ENCODE data around the gene STK24.

The STK24 gene

DNA sequence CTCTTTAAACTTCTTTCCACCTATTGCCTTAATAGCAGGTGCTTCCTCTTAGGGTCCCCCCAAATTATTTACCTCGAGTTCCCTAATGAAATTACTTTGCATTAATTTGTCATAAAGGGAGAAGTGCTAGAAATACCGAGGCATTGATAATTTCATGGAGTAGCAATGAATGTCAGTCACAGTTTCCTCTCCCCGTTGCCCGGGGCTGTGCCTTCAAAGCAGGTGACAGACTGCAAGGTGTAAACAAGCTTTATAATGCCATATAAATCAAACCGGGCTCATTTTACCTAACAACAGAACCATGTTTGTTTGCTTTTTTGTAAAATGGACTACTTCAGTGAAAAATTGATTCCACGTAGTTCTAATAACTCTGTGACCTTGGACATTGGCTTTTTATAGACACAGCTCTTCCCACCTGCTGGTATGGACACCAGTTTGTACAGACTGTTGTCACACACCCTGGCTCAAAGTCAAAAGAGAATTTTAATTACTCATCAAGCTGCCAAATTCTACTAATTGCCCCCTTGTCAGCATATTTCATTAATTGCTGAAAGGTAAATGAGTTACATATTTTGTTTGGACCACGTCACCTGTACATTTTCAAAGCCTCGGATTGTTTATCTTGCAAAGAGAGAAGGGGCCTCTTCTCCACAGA is 171.1 kb downstream of the STK24 start:
- H3K4me1 Mint-ChIP-seq (ENCODE audit: low read depth): peaks cover 10% of the 10 kb centered on the region
- no peak overlapping the region for H3K4me3 Mint-ChIP-seq
- intact Hi-C loops (cut with micrococcal nuclease): no loop called here
- H3K27me3 Mint-ChIP-seq: peaks cover 15% of the 10 kb centered on the region
- H3K9me3 Mint-ChIP-seq: no peaks in the 10 kb centered on the region
- no peaks in the 10 kb centered on the region for H3K36me3 Mint-ChIP-seq (ENCODE audit: low read depth)
- no peak overlapping the region for H3K27ac Mint-ChIP-seq

DNA sequence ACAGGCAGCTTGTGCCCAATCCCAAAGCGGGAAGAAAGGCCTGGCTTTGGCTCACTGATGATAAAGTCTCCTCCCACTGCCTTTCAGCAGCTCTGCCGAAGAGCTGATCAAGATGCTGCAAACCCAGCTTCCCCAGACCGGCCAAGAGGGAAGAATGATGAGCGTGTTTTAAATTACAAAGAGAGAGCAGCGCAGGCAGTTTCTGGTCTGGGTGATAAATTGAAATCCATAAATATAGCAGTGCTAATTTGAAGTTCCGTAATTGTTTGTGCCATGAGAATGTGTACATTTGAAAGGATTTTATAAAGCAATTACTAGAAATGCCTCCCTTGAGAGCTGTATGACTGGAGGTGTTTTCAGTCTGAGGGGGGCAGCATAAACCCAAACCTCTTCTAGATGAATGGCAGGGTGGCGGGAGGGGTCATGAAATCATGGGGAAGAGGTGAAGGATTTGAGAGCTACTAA is 171.8 kb downstream of the STK24 start:
- Mint-ChIP-seq H3K36me3 (ENCODE audit: low read depth) (no peaks in the 10 kb centered on the region), H3K27me3 (peaks cover 15% of the 10 kb centered on the region), H3K27ac (no peak overlapping the region), H3K4me1 (ENCODE audit: low read depth) (peaks cover 6% of the 10 kb centered on the region), H3K4me3 (no peak overlapping the region), H3K9me3 (no peaks in the 10 kb centered on the region)
- intact Hi-C loops (cut with micrococcal nuclease): no loop called here

DNA sequence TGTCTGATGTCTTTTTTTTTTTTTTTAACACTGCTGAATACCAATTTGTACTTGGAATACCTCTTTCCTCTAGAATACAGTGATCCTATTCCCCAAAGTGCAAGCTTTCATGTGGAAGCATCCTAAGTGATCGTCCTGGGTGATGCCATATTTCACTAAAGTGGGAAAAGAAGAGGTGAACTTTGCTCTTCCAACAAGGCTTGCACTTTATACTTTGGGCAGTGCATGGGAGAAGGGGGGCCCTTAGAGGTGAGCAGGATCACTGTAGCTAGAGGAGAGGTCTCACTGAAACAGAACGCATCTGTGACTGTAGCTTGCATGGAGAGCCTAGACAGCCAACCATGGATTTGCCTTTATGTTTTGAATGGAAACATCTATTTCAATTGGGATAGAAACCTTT is 173.8 kb downstream of the STK24 start:
- intact Hi-C loops (cut with micrococcal nuclease): no loop called here
- H3K27me3 Mint-ChIP-seq: peaks cover 10% of the 10 kb centered on the region
- no peaks in the 10 kb centered on the region for H3K9me3 Mint-ChIP-seq
- H3K4me1 Mint-ChIP-seq (ENCODE audit: low read depth): no peaks in the 10 kb centered on the region
- no peak overlapping the region for H3K27ac Mint-ChIP-seq
- no peaks in the 10 kb centered on the region for H3K36me3 Mint-ChIP-seq (ENCODE audit: low read depth)
- H3K4me3 Mint-ChIP-seq: no peak overlapping the region

GRCh38 chr13:98401934-98402333 is 175.0 kb downstream of the STK24 start:
- Mint-ChIP-seq H3K27me3 (peaks cover 9% of the 10 kb centered on the region), H3K4me3 (no peak overlapping the region), H3K27ac (no peak overlapping the region), H3K9me3 (no peaks in the 10 kb centered on the region), H3K36me3 (ENCODE audit: low read depth) (no peaks in the 10 kb centered on the region), H3K4me1 (ENCODE audit: low read depth) (no peaks in the 10 kb centered on the region)
- intact Hi-C loops (cut with micrococcal nuclease): no loop called here

DNA sequence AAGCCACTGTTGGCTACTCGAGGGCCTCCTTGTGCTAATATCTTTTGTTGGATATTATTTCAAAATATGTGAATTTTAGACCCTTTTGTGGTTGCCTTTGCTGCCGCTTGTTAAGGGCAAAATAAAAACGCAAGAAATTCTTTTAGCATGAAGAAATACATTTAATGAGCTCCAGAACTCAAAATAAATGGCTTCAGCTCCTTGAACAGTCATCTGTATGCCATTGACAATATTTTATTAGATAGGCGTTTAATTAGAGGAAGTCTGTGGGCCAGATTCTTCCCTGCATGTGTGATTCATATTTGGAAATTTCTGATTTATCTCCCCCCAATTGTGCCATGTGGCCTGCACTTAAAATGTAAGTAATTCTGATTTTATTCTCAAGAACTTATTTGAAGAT is 177.2 kb downstream of the STK24 start:
- Mint-ChIP-seq H3K36me3 (ENCODE audit: low read depth) (no peaks in the 10 kb centered on the region), H3K27ac (no peak overlapping the region), H3K4me1 (ENCODE audit: low read depth) (no peaks in the 10 kb centered on the region), H3K9me3 (no peaks in the 10 kb centered on the region), H3K4me3 (no peak overlapping the region), H3K27me3 (peaks cover 3% of the 10 kb centered on the region)
- intact Hi-C loops (cut with micrococcal nuclease): no loop called here

DNA sequence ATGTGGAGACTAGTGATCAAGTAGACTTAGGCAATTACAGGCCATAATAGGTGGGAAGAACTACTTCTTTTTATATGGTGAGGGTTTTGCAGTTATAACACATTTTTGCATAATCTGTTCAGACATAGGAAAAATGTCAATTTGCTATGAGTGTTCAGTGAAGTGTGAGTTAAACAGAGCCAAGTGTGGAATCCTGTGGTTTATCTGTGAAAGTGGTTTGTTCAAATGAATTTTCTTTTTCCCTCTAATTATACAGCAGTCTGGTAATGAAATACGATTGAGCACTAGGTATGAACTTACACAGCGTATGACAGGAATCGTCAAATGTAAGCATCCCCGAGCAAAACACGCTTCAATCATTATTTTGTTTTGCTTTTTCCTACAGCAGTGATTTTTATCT is 178.3 kb downstream of the STK24 start:
- Mint-ChIP-seq H3K4me1 (ENCODE audit: low read depth) (no peaks in the 10 kb centered on the region), H3K9me3 (no peaks in the 10 kb centered on the region), H3K4me3 (no peak overlapping the region), H3K36me3 (ENCODE audit: low read depth) (no peaks in the 10 kb centered on the region), H3K27me3 (peaks cover 3% of the 10 kb centered on the region), H3K27ac (no peak overlapping the region)
- intact Hi-C loops (cut with micrococcal nuclease): no loop called here

GRCh38 chr13:98397861-98398260 is 179.0 kb downstream of the STK24 start:
- H3K27me3 Mint-ChIP-seq: peaks cover 1% of the 10 kb centered on the region
- no peak overlapping the region for H3K27ac Mint-ChIP-seq
- no peaks in the 10 kb centered on the region for H3K9me3 Mint-ChIP-seq
- intact Hi-C loops (cut with micrococcal nuclease): no loop called here
- no peak overlapping the region for H3K4me3 Mint-ChIP-seq
- no peaks in the 10 kb centered on the region for H3K4me1 Mint-ChIP-seq (ENCODE audit: low read depth)
- no peaks in the 10 kb centered on the region for H3K36me3 Mint-ChIP-seq (ENCODE audit: low read depth)

DNA sequence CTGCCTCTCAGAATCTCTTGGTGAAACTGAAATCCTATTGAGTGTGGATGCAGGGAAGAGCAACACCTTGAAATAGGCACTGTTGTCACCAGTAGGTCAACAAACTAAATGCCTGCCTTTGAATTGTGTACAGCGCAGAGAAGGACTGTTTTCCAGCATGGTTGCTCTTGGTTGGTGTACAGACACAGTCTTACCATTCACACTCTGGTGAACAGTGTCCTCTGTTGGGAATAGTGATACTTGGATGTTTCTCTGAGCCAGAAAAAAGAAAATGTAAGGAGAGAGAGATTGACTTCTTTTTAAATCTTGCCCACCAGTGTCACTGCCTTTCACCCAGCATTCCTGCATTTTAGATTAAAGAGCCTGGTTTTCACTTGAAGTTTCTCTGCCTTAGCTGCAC is 179.7 kb downstream of the STK24 start:
- Mint-ChIP-seq H3K9me3 (no peaks in the 10 kb centered on the region), H3K4me1 (ENCODE audit: low read depth) (no peaks in the 10 kb centered on the region), H3K27me3 (peaks cover 1% of the 10 kb centered on the region), H3K4me3 (no peak overlapping the region), H3K27ac (no peak overlapping the region), H3K36me3 (ENCODE audit: low read depth) (no peaks in the 10 kb centered on the region)
- intact Hi-C loops (cut with micrococcal nuclease): no loop called here

DNA sequence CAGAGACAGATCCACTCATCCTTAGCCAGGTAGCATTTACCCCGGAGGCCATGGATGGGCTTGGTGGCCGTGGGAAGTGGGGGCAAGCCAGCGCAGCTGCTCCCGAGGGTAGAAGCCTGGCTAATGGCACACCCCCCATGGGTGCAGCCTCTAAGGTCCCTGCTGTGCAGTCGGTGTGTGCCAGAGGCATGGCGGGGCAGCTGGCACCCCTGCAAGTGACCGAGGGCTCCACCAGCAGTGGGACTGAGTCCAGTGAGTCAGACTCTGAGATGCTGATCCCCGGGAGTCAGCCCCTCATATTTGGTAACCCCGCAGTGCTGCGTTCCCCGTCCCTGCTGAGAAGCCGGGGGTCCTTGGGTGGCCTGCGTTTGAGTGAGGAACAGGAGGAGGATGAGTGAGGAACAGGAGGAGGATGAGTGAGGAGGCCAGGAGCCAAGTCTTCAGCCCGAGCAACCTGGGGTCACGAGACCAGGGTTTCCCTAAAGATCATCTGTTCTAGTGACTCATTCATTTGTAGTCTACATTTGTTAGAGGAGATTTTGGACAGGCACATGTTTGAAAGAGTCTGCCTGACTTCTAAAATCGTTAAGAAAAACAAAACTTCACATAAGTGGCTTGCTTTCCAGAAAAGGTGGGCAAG is 180.7 kb downstream of the STK24 start:
- Mint-ChIP-seq H3K27me3 (peaks cover 1% of the 10 kb centered on the region), H3K27ac (no peak overlapping the region), H3K9me3 (no peaks in the 10 kb centered on the region), H3K36me3 (ENCODE audit: low read depth) (no peaks in the 10 kb centered on the region), H3K4me3 (no peak overlapping the region), H3K4me1 (ENCODE audit: low read depth) (no peaks in the 10 kb centered on the region)
- intact Hi-C loops (cut with micrococcal nuclease): no loop called here

All from dendritic cell treated with granulocyte-macrophage colony-stimulating factor and Interleukin-4, amounts not matched to agents 40 ng/mL and 50 ng/mL, for 4 days (primary cell).